ENCODE measurements around the gene USP25. TPM values are rescaled to one million over a fixed set of nuclear protein-coding genes. Genes with fewer than 3 reads are reported as not detected.

The USP25 gene
- total RNA-seq, 6 experiments from 2014 or later: 14.7 to 22.7 (median 18.7) TPM

DNA sequence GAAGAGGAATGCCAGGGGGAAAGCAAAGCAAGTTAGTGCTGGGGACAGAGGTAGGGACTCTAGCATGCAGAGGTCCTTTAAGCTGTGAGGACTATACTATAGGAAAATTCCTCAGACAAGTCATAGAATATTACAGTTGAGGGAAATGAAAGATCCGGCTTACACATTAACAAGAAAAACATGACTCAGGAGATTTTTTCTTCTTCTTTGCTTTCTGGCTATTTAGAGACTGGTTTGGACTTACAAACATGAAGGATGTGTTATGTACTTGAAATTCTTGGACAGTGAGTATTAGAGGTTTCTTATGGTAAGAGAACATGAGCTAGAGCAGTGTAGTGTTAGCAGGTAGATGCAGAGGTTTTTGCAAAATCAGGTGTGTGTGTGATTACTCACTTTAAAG lies 24.9 kb downstream of the USP25 start:
- intact Hi-C loops (cut with DNase I): no loop called here
- peak; percentile 26 to 61 (median 58) for ATAC-seq
- WGBS (ENCODE audit: insufficient coverage, low coverage, low lambda C conversion rate, missing lambda C conversion rate): 8% methylated on average over 1 of the region's 1 CpG
- Histone ChIP-seq H3K4me3 (no peak overlapping the region), H3K27ac (no peak overlapping the region), H3K9me3 (no peaks in the 10 kb centered on the region), H3K4me1 (peaks cover 0 to 29% (median 9%) of the 10 kb centered on the region in 4 donors), H3K27me3 (no peaks in the 10 kb centered on the region), H3K36me3 (no peaks in the 10 kb centered on the region)
- no peak for DNase-seq
- no peak for TF ChIP-seq POLR2A (IDR thresholded peaks at IDR 0.05)
- TF ChIP-seq CTCF (IDR thresholded peaks at IDR 0.05): no peak

DNA sequence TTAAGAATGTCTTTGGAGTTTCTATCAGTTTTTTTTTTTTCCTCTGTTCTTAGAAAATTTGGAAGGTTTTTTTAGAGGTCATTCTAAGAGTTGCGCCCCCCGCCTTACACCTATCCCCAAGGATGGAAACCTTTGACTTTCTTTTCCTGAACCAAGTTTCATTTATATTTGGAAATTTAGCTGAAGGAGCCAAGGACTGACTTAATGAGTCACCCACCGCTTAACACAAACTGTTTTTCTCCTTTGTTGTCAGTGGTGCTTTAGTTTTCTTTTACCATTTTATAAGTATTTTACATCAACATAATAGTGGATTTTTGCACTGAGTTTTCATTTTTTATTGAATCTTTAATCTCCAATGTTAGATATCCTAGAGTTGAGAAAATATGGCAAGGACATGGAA lies 25.3 kb downstream of the USP25 start:
- Histone ChIP-seq H3K36me3 (no peaks in the 10 kb centered on the region), H3K27ac (no peak overlapping the region), H3K4me3 (no peak overlapping the region), H3K4me1 (peaks cover 0 to 26% (median 8%) of the 10 kb centered on the region in 4 donors), H3K27me3 (no peaks in the 10 kb centered on the region), H3K9me3 (no peaks in the 10 kb centered on the region)
- intact Hi-C loops (cut with DNase I): no loop called here
- ATAC-seq (no peak), DNase-seq (no peak)
- no peak for TF ChIP-seq CTCF (IDR thresholded peaks at IDR 0.05)
- TF ChIP-seq POLR2A (IDR thresholded peaks at IDR 0.05): no peak
- WGBS (ENCODE audit: insufficient coverage, low coverage, low lambda C conversion rate, missing lambda C conversion rate): 93% methylated on average over 3 of the region's 3 CpGs

- no peak for DNase-seq
- H3K27ac ChIP-seq: no peak overlapping the region
- peaks cover 0 to 35% (median 8%) of the 10 kb centered on the region in 4 donors for H3K4me1 ChIP-seq
- intact Hi-C loops (cut with DNase I): no loop called here
- no peak for ATAC-seq
- TF ChIP-seq POLR2A (IDR thresholded peaks at IDR 0.05) (no peak), CTCF (IDR thresholded peaks at IDR 0.05) (no peak)
- no peak overlapping the region for H3K4me3 ChIP-seq
- 100% methylated on average over 2 of the region's 2 CpGs for WGBS (ENCODE audit: insufficient coverage, low coverage, low lambda C conversion rate, missing lambda C conversion rate)
- H3K36me3 ChIP-seq: no peaks in the 10 kb centered on the region
- H3K9me3 ChIP-seq: no peaks in the 10 kb centered on the region
- no peaks in the 10 kb centered on the region for H3K27me3 ChIP-seq
Measured at GRCh38 chr21:15759469-15759868, 29.7 kb downstream of the USP25 start.

DNA sequence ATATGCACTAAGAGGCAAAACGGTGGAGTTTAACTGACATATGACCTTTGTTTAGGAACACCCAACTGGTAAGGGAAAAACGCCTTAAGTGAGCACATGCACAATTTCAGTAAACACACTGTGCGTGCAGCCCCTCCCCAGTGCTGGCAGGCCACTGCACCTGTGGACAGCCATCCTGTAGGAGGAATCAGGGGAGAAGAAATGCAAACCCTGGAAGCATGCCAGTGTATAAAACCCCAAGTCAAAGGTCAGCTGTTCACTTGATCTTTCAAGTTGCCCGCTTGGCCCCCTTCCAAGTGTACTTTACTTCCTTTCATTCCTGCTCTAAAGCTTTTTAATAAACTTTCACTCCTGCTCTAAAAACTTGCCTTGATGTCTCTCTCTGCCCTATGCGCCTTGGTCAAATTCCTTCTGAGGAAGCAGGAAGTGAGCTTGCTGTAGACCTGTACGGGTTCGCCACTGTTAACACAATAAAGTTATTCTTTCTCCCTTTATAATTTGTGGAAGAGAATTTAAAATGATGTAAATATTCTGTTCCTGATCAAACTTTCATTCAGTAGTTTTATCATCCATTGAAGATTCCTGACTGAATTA lies 31.8 kb downstream of the USP25 start:
- peak; percentile 55 to 88 (median 65) for ATAC-seq

More for the DNA sequence above, 31.8 kb downstream of the USP25 start:
- 28% methylated on average over 5 of the region's 7 CpGs for WGBS (ENCODE audit: insufficient coverage, low coverage, low lambda C conversion rate, missing lambda C conversion rate)
- DNase-seq: peak in 2 of 3 donors; percentile 37 to 69
- intact Hi-C loops (cut with DNase I): no loop called here
- Histone ChIP-seq H3K27ac (no peak overlapping the region), H3K27me3 (no peaks in the 10 kb centered on the region), H3K36me3 (no peaks in the 10 kb centered on the region), H3K9me3 (no peaks in the 10 kb centered on the region), H3K4me3 (no peak overlapping the region), H3K4me1 (peaks cover 0 to 32% (median 4%) of the 10 kb centered on the region in 4 donors)
- TF ChIP-seq POLR2A (IDR thresholded peaks at IDR 0.05) (no peak), CTCF (IDR thresholded peaks at IDR 0.05) (no peak)
